ENCODE data around the gene SFRP4. TPM values are rescaled to one million over a fixed set of nuclear protein-coding genes. Genes with fewer than 3 reads are reported as not detected.
A peak's percentile ranks its signal among the peaks of the same experiment; 100 is the strongest.

Gene SFRP4
- total RNA-seq, 1 donor from 2014 or later = 4.4 TPM

- no peaks in the 10 kb centered on the region for H3K27me3 Mint-ChIP-seq
- H3K4me3 Mint-ChIP-seq = no peak overlapping the region
- H3K4me1 Mint-ChIP-seq (ENCODE audit: unreplicated experiment) = peaks cover 20% of the 10 kb centered on the region
- H3K27ac Mint-ChIP-seq = no peak overlapping the region
- H3K36me3 Mint-ChIP-seq = no peaks in the 10 kb centered on the region
- no peak for DNase-seq (ENCODE audit: extremely low spot score, unreplicated experiment)
- no peak for TF ChIP-seq CTCF (conservative IDR thresholded peaks at IDR 0.05)
- no peaks in the 10 kb centered on the region for H3K9me3 Mint-ChIP-seq
These were observed 28.1 kb upstream of the SFRP4 start for GRCh38 chr7:37944737-37945054.

DNA sequence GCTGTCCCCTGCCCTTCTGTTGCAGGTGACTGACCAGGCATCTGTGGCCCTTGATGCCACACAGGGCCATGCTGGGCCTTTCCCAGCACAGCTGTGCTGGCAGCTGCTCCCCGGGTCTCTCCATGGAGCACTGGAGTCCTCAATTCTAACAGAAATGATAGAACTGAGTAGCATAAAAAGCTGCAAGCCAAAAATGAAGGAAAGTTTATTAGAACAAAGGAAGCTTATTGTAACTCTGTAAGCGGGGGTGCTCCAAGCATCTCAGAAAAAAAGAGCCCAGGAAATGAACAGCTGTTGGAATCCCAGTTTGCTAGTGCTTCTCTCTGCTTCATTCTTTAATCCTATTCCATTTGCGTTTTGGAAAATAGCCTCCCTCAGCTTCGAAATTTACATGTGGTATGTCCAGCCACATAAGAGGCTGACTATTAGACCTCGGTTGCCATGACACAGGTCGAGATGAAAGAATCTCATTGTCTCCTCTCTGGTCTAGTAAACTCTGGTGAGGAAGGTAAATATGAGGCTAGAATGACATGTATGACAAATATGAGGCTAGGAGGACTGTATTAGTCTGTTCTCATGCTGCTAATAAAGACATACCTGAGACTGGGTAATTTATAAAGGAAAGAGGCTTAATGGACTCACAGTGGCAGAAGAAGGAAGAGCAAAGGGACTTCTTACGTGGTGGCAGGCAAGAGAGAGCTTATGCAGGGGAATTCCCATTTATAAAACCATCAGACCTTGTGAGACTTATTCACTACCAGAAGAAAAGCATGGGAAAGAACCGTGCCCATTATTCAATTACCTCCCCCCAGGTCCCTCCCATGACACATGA, 27.5 kb upstream of the SFRP4 start:
- no peak for TF ChIP-seq CTCF (conservative IDR thresholded peaks at IDR 0.05)
- peaks cover 21% of the 10 kb centered on the region for H3K4me1 Mint-ChIP-seq (ENCODE audit: unreplicated experiment)
- no peaks in the 10 kb centered on the region for H3K9me3 Mint-ChIP-seq
- no peak overlapping the region for H3K4me3 Mint-ChIP-seq
- DNase-seq (ENCODE audit: extremely low spot score, unreplicated experiment) = no peak
- no peak overlapping the region for H3K27ac Mint-ChIP-seq
- no peaks in the 10 kb centered on the region for H3K27me3 Mint-ChIP-seq
- H3K36me3 Mint-ChIP-seq = no peaks in the 10 kb centered on the region

DNA sequence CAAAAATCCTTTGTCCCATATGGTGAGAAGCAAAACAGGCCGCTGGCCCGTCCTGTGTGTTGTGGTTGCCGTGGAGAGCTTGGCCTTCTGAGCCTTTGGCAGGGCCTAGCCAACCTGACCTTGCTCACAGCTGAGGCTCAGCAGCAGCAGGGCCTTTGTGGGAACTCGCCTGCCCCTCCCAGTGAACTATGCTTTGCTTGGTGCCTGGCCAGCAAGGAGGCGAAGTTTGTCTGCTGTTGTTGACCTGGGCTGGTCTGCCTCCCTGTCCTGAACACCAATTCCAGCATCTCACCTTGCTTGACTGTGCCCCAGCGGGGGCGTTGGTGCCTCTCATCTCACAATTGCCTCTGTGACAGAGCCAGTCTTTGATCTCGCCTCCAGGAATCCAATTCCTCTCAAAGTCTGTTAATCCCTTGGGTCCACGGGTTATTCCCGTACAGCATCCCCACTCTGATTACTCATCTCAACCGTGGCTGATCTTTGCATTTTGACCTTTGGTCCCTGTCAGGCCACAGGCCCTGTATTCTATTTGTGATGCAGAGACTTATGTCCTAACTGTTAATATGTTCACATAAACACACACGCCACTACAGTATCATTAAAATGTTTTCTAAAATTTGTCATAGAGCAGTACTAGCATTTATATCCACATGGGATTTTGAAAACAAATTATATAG, 26.5 kb upstream of the SFRP4 start:
- Mint-ChIP-seq H3K27me3 (no peaks in the 10 kb centered on the region), H3K4me1 (ENCODE audit: unreplicated experiment) (peaks cover 21% of the 10 kb centered on the region), H3K9me3 (no peaks in the 10 kb centered on the region), H3K27ac (peak overlapping the region; percentile 69), H3K36me3 (no peaks in the 10 kb centered on the region), H3K4me3 (no peak overlapping the region)
- no peak for TF ChIP-seq CTCF (conservative IDR thresholded peaks at IDR 0.05)
- no peak for DNase-seq (ENCODE audit: extremely low spot score, unreplicated experiment)

GRCh38 chr7:37933018-37933566, 16.5 kb upstream of the SFRP4 start:
- no peak overlapping the region for H3K4me3 Mint-ChIP-seq
- TF ChIP-seq CTCF (conservative IDR thresholded peaks at IDR 0.05) = no peak
- no peaks in the 10 kb centered on the region for H3K4me1 Mint-ChIP-seq (ENCODE audit: unreplicated experiment)
- H3K27ac Mint-ChIP-seq = no peak overlapping the region
- no peak for DNase-seq (ENCODE audit: extremely low spot score, unreplicated experiment)
- H3K9me3 Mint-ChIP-seq = no peaks in the 10 kb centered on the region
- H3K36me3 Mint-ChIP-seq = peaks cover 5% of the 10 kb centered on the region
- H3K27me3 Mint-ChIP-seq = no peaks in the 10 kb centered on the region

DNA sequence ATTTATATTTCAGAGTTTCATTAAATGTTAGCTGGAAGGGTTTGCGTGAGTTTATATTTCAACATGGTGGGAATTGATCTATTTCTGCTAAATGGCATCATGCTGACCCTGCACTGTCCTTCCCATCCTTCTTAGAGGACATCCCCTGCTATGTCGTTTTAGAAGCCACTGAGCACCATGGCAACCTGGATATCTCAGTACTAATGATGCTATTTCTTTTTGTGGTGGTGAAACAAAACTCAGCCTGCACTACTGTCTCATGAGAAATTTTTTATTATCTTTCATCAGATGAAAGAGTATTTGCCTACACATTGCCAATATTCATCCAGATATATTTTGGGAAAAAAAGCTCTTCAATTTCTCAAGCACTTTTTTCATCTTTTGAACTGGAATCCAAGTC, 15.9 kb upstream of the SFRP4 start:
- no peak for TF ChIP-seq CTCF (conservative IDR thresholded peaks at IDR 0.05)
- no peak for DNase-seq (ENCODE audit: extremely low spot score, unreplicated experiment)
- Mint-ChIP-seq H3K27ac (no peak overlapping the region), H3K27me3 (no peaks in the 10 kb centered on the region), H3K36me3 (peaks cover 5% of the 10 kb centered on the region), H3K4me1 (ENCODE audit: unreplicated experiment) (no peaks in the 10 kb centered on the region), H3K9me3 (no peaks in the 10 kb centered on the region), H3K4me3 (no peak overlapping the region)
